Fibroblast of the aortic adventitia (primary cell): ENCODE data around the gene TBX3. TPM values are rescaled to one million over a fixed set of nuclear protein-coding genes. Genes with fewer than 3 reads are reported as not detected.

Source experiments
- DNase-seq: peaks from one replicate; pipeline ENCODE4 v3.0.0-alpha.2; 2010; ENCODE audit warnings: low read depth
- H3K4me3 ChIP-seq: 2 replicates; pipeline ENCODE4 v1.5.1; 2011; ENCODE audit warnings: low read depth, mild to moderate bottlenecking, control low read depth, low read length, moderate library complexity
- CTCF ChIP-seq: IDR thresholded peaks from 2 replicates; pipeline ENCODE4 v1.5.1; 2011; ENCODE audit warnings: mild to moderate bottlenecking, low read length, control low read depth, inconsistent platforms; ENCODE audit not compliant: insufficient read depth
- total RNA-seq: library from RNA; depleted of rRNA; stranded (reverse); fragments of >200 nt; gene quantifications from 2 replicates; pipeline ENCODE4 v1.2.3, GENCODE V29; 2012; ENCODE audit warnings: low replicate concordance

TBX3 gene
- total RNA-seq, 1 donor, result 5.7 TPM

GRCh38 chr12:114697243-114697716 lies 13.3 kb upstream of the TBX3 start:
- no peak for DNase-seq
- H3K4me3 ChIP-seq, result no peak overlapping the region
- TF ChIP-seq CTCF, result no peak

- no peak for TF ChIP-seq CTCF
- H3K4me3 ChIP-seq, result no peak overlapping the region
- DNase-seq, result no peak
Observed at GRCh38 chr12:114696443-114697242, 12.7 kb upstream of the TBX3 start.

GRCh38 chr12:114695305-114695592 lies 11.3 kb upstream of the TBX3 start:
- DNase-seq, result no peak
- no peak for TF ChIP-seq CTCF
- H3K4me3 ChIP-seq, result no peak overlapping the region

- no peak overlapping the region for H3K4me3 ChIP-seq
- no peak for DNase-seq
- TF ChIP-seq CTCF, result no peak
Observed at GRCh38 chr12:114694436-114695304, 10.7 kb upstream of the TBX3 start.

- TF ChIP-seq CTCF, result no peak
- no peak for DNase-seq
- H3K4me3 ChIP-seq, result no peak overlapping the region
Observed at GRCh38 chr12:114693532-114693931, 9.6 kb upstream of the TBX3 start.

GRCh38 chr12:114693059-114693531 lies 9.1 kb upstream of the TBX3 start:
- TF ChIP-seq CTCF, result no peak
- peak overlapping the region; percentile 69 for H3K4me3 ChIP-seq
- no peak for DNase-seq
